CD14-positive monocyte (primary cell): ENCODE data around the gene SLC4A8. TPM values are rescaled to one million over a fixed set of nuclear protein-coding genes. Genes with fewer than 3 reads are reported as not detected.

Experiments used
- DNase-seq, 3 donors: peaks; one replicate each; pipeline ENCODE4 v3.0.0-alpha.2; 2011 to 2022
- H2AFZ ChIP-seq: 2 replicates; pipeline ENCODE4 v1.6.0; 2012; ENCODE audit warnings: mild to moderate bottlenecking, low read depth, low read length, inconsistent platforms; ENCODE audit not compliant: insufficient read depth, poor library complexity, severe bottlenecking
- H3K27ac ChIP-seq, 2 donors: 1 replicate in 1 of 2; 2 replicates in 1 of 2; pipeline ENCODE4 v1.5.1; 2012 to 2013; ENCODE audit warnings: low read length in 2 of 2, control low read depth in 1 of 2, inconsistent platforms in 1 of 2, low read depth in 1 of 2, mild to moderate bottlenecking in 1 of 2
- H3K27me3 ChIP-seq, 2 donors: one replicate each; pipeline versions ENCODE4 v1.6.0 to v1.6.1; 2011 to 2013; ENCODE audit warnings: low read length in 2 of 2; ENCODE audit not compliant: control insufficient read depth in 2 of 2, insufficient read depth in 2 of 2
- H3K36me3 ChIP-seq, 2 donors: replicated peaks in 1 of 2; 1 replicate in 1 of 2; 2 replicates in 1 of 2; pipeline versions ENCODE4 v1.5.1 to v1.6.1; 2012 to 2013; ENCODE audit warnings: low read length in 2 of 2, control low read depth in 1 of 2, inconsistent platforms in 1 of 2, mild to moderate bottlenecking in 1 of 2; ENCODE audit not compliant: insufficient read depth in 2 of 2, control insufficient read depth in 1 of 2
- H3K4me1 ChIP-seq, 2 donors: 1 replicate in 1 of 2; 2 replicates in 1 of 2; pipeline versions ENCODE4 v1.5.1 to v1.6.1; 2012 to 2013; ENCODE audit warnings: low read length in 2 of 2, control low read depth in 1 of 2, inconsistent platforms in 1 of 2, mild to moderate bottlenecking in 1 of 2, moderate library complexity in 1 of 2; ENCODE audit not compliant: insufficient read depth in 2 of 2, control insufficient read depth in 1 of 2
- H3K4me2 ChIP-seq: replicated peaks from 2 replicates; pipeline ENCODE3; 2012; ENCODE audit warnings: low read length, moderate library complexity, mild to moderate bottlenecking; ENCODE audit not compliant: poor library complexity, severe bottlenecking; ENCODE audit errors: extremely low read depth
- H3K4me3 ChIP-seq, 3 experiments: fragments of 200-600 bp in 1 of 3; sonication (generic) in 1 of 3; replicated peaks in 1 of 3; 1 replicate in 2 of 3; 2 replicates in 1 of 3; pipeline ENCODE4 v1.5.1; 2011 to 2013; ENCODE audit warnings: low read length in 3 of 3, mild to moderate bottlenecking in 3 of 3, control low read depth in 2 of 3, low read depth in 2 of 3, inconsistent platforms in 1 of 3, moderate library complexity in 1 of 3
- H3K79me2 ChIP-seq: 2 replicates; pipeline ENCODE4 v1.6.0; 2012; ENCODE audit warnings: mild to moderate bottlenecking, control low read depth, inconsistent platforms, low read length, moderate library complexity; ENCODE audit not compliant: insufficient read depth
- H3K9ac ChIP-seq: 2 replicates; pipeline ENCODE4 v1.6.0; 2017; ENCODE audit warnings: low read length, mild to moderate bottlenecking; ENCODE audit not compliant: insufficient read depth, poor library complexity, severe bottlenecking
- H3K9me3 ChIP-seq, 2 donors: replicated peaks in 1 of 2; 1 replicate in 1 of 2; 2 replicates in 1 of 2; pipeline versions ENCODE4 v1.5.1 to v1.6.1; 2012 to 2013; ENCODE audit warnings: low read length in 2 of 2, control low read depth in 1 of 2; ENCODE audit not compliant: control insufficient read depth in 1 of 2, insufficient read depth in 1 of 2
- H4K20me1 ChIP-seq: 2 replicates; pipeline ENCODE4 v1.6.0; 2012; ENCODE audit warnings: mild to moderate bottlenecking, low read length, control low read depth, moderate library complexity; ENCODE audit not compliant: insufficient read depth
- H3K27ac Mint-ChIP-seq, 7 donors: one replicate each; pipeline ENCODE4 v1.8.0; 2020; ENCODE audit warnings: mild to moderate bottlenecking in 7 of 7, mixed read lengths in 7 of 7, moderate library complexity in 6 of 7, inconsistent platforms in 2 of 7
- H3K27me3 Mint-ChIP-seq, 3 donors: one replicate each; pipeline ENCODE4 v1.8.0; 2021 to 2022; ENCODE audit warnings: low read depth in 3 of 3, mild to moderate bottlenecking in 3 of 3, mixed read lengths in 3 of 3, moderate library complexity in 3 of 3, inconsistent platforms in 1 of 3
- H3K36me3 Mint-ChIP-seq, 2 donors: one replicate each; pipeline ENCODE4 v1.8.0; 2020; ENCODE audit warnings: mixed read lengths in 2 of 2, inconsistent platforms in 1 of 2, mild to moderate bottlenecking in 1 of 2
- H3K4me1 Mint-ChIP-seq: one replicate; pipeline ENCODE4 v1.8.0; 2020; ENCODE audit warnings: mild to moderate bottlenecking, mixed read lengths
- H3K4me3 Mint-ChIP-seq, 2 donors: one replicate each; pipeline ENCODE4 v1.8.0; 2020; ENCODE audit warnings: mild to moderate bottlenecking in 2 of 2, mixed read lengths in 2 of 2, moderate library complexity in 1 of 2
- H3K9me3 Mint-ChIP-seq, 7 donors: one replicate each; pipeline ENCODE4 v1.8.0; 2020 to 2022; ENCODE audit warnings: mixed read lengths in 7 of 7, mild to moderate bottlenecking in 6 of 7, moderate library complexity in 6 of 7, inconsistent platforms in 2 of 7
- WGBS: methylation state at CpG from one replicate; pipeline ENCODE4 v1.1.5; 2013; ENCODE audit warnings: missing lambda C conversion rate; ENCODE audit not compliant: insufficient coverage; 5-methylcytosine and 5-hydroxymethylcytosine counted together
- intact Hi-C, 2 donors: fragments of 100-400 bp; cut with micrococcal nuclease; formaldehyde crosslinking; loops; one replicate each; pipeline versions ENCODE4 v1.15.0 to v1.15.1; 2023
- polyA plus RNA-seq, 3 donors: library from polyadenylated mRNA; depleted of rRNA in 1 of 3; unstranded in 2 of 3; stranded (reverse) in 1 of 3; fragments of 300-500 nt in 2 of 3; fragments of >200 nt in 1 of 3; fragmentation: Illumina TruSeq in 2 of 3; gene quantifications; 1 replicate in 2 of 3; 2 replicates in 1 of 3; pipeline ENCODE4 v1.2.3, GENCODE V29; 2012 to 2021
- TF ChIP-seq, protein P1 (sequence below): fragments of 200-600 bp; IDR thresholded peaks from one replicate; pipeline ENCODE4 v1.8.0; 2022; ENCODE audit warnings: antibody characterized with exemption, mild to moderate bottlenecking

Gene SLC4A8
- polyA plus RNA-seq, 3 donors: 1.9 to 5.4 (median 2.3) TPM

DNA sequence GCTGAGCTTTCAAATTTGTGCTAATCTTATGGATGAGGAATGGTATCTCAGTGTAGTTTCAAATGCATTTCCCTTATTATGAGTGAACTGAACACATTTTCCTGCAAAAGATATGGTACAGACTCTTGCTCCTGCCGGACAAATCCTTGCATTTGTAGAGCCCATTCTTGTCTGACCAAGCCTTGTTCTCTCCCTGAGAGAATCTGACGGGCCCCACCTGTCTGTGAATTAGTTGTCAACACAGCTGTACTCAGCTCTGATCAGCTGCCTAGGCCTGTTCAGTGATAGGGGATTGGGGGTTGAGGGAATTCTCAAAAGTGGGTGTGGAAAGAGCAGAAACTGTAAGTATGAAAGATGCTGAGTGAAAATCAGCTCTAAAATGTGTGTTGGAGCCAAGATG, 123.6 kb downstream of the SLC4A8 start:
- H3K36me3 Mint-ChIP-seq: no peaks in the 10 kb centered on the region
- TF ChIP-seq, protein P1, sequence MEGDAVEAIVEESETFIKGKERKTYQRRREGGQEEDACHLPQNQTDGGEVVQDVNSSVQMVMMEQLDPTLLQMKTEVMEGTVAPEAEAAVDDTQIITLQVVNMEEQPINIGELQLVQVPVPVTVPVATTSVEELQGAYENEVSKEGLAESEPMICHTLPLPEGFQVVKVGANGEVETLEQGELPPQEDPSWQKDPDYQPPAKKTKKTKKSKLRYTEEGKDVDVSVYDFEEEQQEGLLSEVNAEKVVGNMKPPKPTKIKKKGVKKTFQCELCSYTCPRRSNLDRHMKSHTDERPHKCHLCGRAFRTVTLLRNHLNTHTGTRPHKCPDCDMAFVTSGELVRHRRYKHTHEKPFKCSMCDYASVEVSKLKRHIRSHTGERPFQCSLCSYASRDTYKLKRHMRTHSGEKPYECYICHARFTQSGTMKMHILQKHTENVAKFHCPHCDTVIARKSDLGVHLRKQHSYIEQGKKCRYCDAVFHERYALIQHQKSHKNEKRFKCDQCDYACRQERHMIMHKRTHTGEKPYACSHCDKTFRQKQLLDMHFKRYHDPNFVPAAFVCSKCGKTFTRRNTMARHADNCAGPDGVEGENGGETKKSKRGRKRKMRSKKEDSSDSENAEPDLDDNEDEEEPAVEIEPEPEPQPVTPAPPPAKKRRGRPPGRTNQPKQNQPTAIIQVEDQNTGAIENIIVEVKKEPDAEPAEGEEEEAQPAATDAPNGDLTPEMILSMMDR: no peak
- intact Hi-C loops: no loop called here

DNA sequence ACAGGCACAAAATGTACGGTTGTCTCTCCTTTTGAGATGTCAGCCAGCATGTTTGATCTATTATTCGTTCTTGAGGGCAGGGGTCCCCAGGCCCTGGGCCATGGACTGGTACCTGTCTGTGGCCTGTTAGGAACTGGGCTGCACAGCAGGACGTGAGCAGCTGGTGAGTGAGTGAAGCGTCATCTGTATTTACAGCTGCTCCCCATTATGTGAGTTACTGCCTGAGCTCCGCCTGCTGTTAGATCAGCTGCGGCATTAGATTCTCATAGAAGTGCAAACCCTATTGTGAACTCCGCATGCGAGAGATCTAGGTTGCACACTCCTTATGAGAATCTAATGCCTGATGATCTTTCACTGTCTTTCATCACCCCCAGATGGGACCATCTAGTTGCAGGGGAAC, 125.0 kb downstream of the SLC4A8 start:
- H3K79me2 ChIP-seq: no peaks in the 10 kb centered on the region
- TF ChIP-seq, protein P1: no peak
- no peaks in the 10 kb centered on the region for H3K4me1 Mint-ChIP-seq
- H3K4me2 ChIP-seq: no peak overlapping the region
- peaks cover 0 to 4% (median 0%) of the 10 kb centered on the region in 7 donors for H3K9me3 Mint-ChIP-seq
- no peak overlapping the region for H2AFZ ChIP-seq
- H3K27me3 ChIP-seq: peaks cover 0 to 3% of the 10 kb centered on the region in 2 donors
- intact Hi-C loops: no loop called here
- no peaks in the 10 kb centered on the region for H3K36me3 Mint-ChIP-seq
- H3K9me3 ChIP-seq: no peaks in the 10 kb centered on the region
- H4K20me1 ChIP-seq: no peaks in the 10 kb centered on the region
- H3K4me3 ChIP-seq: no peak overlapping the region
- no peak overlapping the region for H3K27ac Mint-ChIP-seq
- no peaks in the 10 kb centered on the region for H3K36me3 ChIP-seq
- WGBS: 98% methylated on average over 6 of the region's 8 CpGs
- H3K9ac ChIP-seq: no peak overlapping the region
- no peak overlapping the region for H3K4me3 Mint-ChIP-seq
- no peak for DNase-seq
- H3K27me3 Mint-ChIP-seq: peaks cover 4 to 20% (median 9%) of the 10 kb centered on the region in 3 donors
- H3K27ac ChIP-seq: no peak overlapping the region
- no peaks in the 10 kb centered on the region for H3K4me1 ChIP-seq

More for the DNA sequence above, 123.6 kb downstream of the SLC4A8 start:
- no peak overlapping the region for H3K4me3 ChIP-seq
- H4K20me1 ChIP-seq: no peaks in the 10 kb centered on the region
- no peaks in the 10 kb centered on the region for H3K36me3 ChIP-seq
- no peaks in the 10 kb centered on the region for H3K4me1 ChIP-seq
- H3K27ac ChIP-seq: no peak overlapping the region
- H2AFZ ChIP-seq: no peak overlapping the region
- no peak for DNase-seq
- H3K4me2 ChIP-seq: no peak overlapping the region
- no peak overlapping the region for H3K9ac ChIP-seq
- no peaks in the 10 kb centered on the region for H3K27me3 ChIP-seq
- H3K9me3 Mint-ChIP-seq: peaks cover 0 to 6% (median 2%) of the 10 kb centered on the region in 7 donors
- no peaks in the 10 kb centered on the region for H3K9me3 ChIP-seq
- H3K4me3 Mint-ChIP-seq: no peak overlapping the region
- H3K79me2 ChIP-seq: no peaks in the 10 kb centered on the region
- no peak overlapping the region for H3K27ac Mint-ChIP-seq
- H3K4me1 Mint-ChIP-seq: no peaks in the 10 kb centered on the region
- WGBS: 94% methylated on average over 2 of the region's 2 CpGs
- peaks cover 4 to 20% (median 8%) of the 10 kb centered on the region in 3 donors for H3K27me3 Mint-ChIP-seq

Other genes with a start within 250 kb of the SLC4A8 start
- 1 to 10 TPM in 1 of 3 donors, under 1 TPM in 1, not detected in 1; 0.65 to 5.2 TPM for gene POU6F1, start 206.8 kb upstream of the SLC4A8 start, polyA plus RNA-seq
- 1,000 to 10,000 TPM in 2 of 3 donors, 100 to 1,000 TPM in 1; 975 to 2,004 (median 1,697) TPM for gene DAZAP2, start 186.0 kb upstream of the SLC4A8 start, polyA plus RNA-seq
- 1 to 10 TPM; 2.6 to 6.6 (median 3.0) TPM for gene SMAGP, start 154.4 kb upstream of the SLC4A8 start, polyA plus RNA-seq
- 100 to 1,000 TPM; 120 to 376 (median 196) TPM for gene BIN2, start 100.7 kb upstream of the SLC4A8 start, polyA plus RNA-seq
- gene CELA1, start 78.2 kb upstream of the SLC4A8 start, polyA plus RNA-seq: 1 to 10 TPM in 1 of 3 donors, under 1 TPM in 1, not detected in 1; 0.67 to 3.0 TPM
- gene GALNT6, start 33.4 kb upstream of the SLC4A8 start, polyA plus RNA-seq: 10 to 100 TPM in 2 of 3 donors, 1 to 10 TPM in 1; 3.2 to 12.9 (median 10.4) TPM
- under 1 TPM in 1 of 3 donors, not detected in 2; 0.03 TPM for gene SCN8A, start 166.4 kb downstream of the SLC4A8 start, polyA plus RNA-seq